DMS79 (cell line): ENCODE data around the gene RPS4Y1.
"Not testable (repeated sequence)": the region's sequence is repeated elsewhere in the genome, so short reads cannot be mapped to it uniquely, and the experiment has no call there.

ENCODE experiments used
- DNase-seq: peaks from one replicate; lab custom pipeline; 2025; lab: John Stamatoyannopoulos, UW

The RPS4Y1 gene

DNA sequence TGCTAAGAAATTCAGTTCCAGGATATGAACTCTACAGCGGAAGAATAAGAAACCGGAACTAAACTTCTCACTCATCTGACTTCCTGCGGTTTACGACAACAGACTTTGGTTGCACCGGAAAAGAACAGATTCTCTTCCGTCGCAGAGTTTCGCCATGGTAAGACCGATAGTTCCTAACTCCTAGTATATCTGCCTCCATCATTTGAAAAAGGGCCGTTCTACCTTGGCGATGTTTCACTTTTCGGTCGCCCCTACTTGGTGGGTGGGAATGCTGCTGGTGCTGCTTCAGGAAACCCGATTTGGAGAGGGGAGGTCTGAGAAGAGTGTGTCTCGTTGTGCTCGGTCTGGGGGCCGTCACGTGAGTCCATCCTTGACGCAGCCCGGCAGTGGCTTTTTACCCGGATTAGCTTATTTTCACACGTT lies at the start of gene RPS4Y1:
RPS4Y1 (plus strand) TSS at position 132 of the 423 bp plus-strand sequence; CDS start at position 155, 23 bp downstream.
- peak; percentile 14 for DNase-seq

DNA sequence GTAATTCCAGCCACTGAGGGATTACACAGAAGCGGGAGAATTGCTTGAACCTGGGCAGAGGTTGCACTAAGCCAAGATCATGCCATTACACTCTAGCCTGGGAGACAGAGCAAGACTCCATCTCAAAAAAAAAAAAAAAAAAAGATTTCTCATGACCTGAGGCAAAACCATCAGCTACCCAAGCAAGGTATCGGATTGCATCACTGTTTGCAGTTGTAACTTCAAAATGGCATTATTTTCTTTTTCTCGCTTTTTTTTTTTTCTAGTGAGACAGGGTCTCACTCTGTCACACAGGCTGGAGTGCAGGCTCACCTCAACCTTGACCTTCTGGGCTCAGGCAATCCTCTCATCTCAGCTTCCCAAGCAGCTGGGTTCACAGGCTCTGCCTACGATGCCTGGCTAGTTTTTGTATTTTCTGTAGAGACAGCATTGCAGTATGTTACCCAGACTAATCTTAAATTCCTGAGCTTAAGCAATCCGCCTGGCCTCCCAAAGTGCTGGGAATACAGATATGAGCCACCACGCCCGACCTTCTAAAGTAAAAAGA lies 44.4 kb upstream of the RPS4Y1 start:
- no peak for DNase-seq

- no peak for DNase-seq
Observed at GRCh38 chrY:2797991-2798390, 43.4 kb upstream of the RPS4Y1 start.

GRCh38 chrY:2800246-2800645 lies 41.2 kb upstream of the RPS4Y1 start:
- DNase-seq = no peak

- not testable (repeated sequence) for DNase-seq
Observed at GRCh38 chrY:2817146-2817896, 24.1 kb upstream of the RPS4Y1 start.

DNA sequence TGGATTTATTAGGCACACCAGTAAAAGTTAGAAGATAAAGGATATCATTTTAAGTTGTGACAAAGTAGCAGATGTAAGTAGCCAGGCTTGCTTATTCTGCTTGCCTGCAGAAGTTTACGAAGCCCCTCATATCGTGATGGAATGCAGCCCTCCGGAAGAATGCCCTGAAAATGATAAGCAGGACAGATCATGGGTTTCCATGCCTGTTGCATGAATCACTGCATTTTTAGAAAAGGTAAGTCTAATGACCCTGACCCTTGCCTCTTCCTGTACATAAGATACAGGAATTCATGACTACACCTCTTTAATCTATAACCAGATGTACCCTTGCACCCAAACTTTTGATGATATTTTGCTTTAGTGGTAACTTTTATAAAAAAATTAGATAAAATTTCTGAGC lies 16.9 kb upstream of the RPS4Y1 start:
- no peak for DNase-seq

DNA sequence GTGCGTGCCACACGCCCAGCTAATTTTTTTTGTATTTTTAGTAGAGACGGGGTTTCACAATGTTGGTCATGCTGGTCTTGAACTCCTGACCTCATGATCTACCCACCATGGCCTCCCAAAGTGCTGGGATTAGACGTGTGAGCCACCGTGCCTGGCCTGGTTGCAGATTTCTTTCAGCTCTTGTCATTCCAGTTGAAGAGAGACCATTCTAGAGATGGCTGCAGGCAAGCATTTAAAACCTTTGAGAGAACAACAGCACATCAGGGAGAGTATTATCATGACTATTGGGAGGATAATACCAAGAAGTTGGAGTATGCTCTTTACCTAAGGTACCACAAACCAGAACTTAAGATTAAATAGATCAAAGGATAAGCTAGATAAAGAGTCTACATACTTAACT lies 12.9 kb upstream of the RPS4Y1 start:
- DNase-seq = no peak

GRCh38 chrY:2835230-2835629 lies 6.2 kb upstream of the RPS4Y1 start:
- no peak for DNase-seq

DNA sequence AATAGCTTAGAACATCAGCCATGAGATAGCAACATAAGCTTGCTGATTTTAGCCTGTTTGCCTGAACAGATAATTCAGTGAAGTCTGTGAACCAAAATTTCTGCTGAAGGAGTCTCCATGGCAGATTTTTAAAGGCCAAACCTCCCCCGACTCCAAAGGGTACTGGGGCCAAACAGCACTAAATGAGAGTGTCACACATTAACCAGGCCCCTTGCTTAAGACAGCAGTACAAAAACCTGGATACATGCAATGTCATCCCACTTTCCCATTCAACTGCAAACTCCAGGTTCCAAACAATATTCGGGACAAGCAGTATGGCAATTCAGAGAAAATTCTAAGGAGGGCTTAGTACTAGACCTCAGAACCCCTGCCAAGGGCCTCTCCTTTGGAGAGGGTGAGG lies 4.3 kb upstream of the RPS4Y1 start:
- no peak for DNase-seq

- DNase-seq = no peak
Observed at GRCh38 chrY:2837932-2838331, 3.5 kb upstream of the RPS4Y1 start.

GRCh38 chrY:2846791-2847190 lies 5.4 kb downstream of the RPS4Y1 start:
- no peak for DNase-seq

GRCh38 chrY:2848384-2848783 lies 7.0 kb downstream of the RPS4Y1 start:
- DNase-seq = no peak

DNA sequence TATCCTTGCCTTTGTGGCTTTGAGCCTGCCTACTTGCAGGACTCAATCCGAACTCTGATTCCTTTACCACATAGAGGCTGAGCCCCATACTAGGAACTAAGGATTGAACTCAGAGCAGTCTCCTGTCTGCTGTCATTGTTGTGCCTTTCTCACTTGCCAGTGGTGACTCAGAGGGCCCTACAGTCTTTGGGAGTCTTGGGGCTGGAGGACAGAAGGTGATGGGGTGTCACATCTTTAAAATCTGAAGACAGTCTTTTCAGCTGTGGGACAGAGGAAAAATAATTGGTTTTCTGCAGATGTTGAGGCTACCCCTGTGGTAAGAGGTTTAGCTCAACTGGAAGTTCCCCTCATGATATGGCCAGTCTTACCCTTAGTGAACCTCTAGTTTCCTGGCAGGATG lies 8.0 kb downstream of the RPS4Y1 start:
- no peak for DNase-seq

- DNase-seq = no peak
Observed at GRCh38 chrY:2854145-2854774, 12.9 kb downstream of the RPS4Y1 start.

- DNase-seq = no peak
Observed at GRCh38 chrY:2857068-2857467, 15.7 kb downstream of the RPS4Y1 start.

GRCh38 chrY:2857686-2858085 lies 16.3 kb downstream of the RPS4Y1 start:
- no peak for DNase-seq

DNA sequence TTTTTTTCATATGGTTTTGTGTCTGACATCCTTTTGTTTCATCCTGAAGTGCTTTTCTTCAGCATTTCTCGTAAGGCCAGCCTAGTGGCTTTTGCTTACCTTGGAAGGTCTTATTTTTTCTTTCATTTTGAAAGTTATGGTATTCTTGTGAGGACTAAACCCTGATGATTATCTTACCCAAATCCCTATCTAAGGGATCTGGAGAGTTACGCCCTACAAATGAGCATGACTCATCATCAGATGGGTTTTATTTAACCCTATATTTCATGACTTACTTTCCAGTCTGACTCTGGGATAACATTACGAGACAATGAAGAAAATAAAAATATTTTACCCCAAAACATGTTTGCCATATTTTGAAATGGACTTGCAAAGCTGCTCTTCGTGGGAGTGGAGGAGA lies 18.4 kb downstream of the RPS4Y1 start:
- DNase-seq = no peak

DNA sequence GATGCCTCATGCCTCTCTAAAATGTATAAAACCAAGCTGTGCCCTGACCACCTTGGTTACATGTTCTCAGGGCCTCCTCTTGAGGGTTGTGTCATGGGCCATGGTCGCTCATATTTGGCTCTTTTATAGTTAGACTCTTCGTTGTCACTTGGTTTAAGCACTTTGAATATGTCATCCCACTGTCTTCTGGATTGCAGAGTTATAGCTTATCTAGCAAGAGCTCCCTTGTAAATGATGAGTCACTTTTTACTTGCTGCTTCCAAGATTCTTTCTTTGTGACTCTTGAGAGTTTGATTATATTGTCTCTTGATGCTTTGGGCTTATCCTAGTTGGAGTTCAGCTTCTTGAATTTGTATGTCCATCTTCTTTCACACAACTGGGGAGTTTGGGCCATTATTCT lies 19.1 kb downstream of the RPS4Y1 start:
- no peak for DNase-seq

- no peak for DNase-seq
Observed at GRCh38 chrY:2866581-2866980, 25.2 kb downstream of the RPS4Y1 start.

DNA sequence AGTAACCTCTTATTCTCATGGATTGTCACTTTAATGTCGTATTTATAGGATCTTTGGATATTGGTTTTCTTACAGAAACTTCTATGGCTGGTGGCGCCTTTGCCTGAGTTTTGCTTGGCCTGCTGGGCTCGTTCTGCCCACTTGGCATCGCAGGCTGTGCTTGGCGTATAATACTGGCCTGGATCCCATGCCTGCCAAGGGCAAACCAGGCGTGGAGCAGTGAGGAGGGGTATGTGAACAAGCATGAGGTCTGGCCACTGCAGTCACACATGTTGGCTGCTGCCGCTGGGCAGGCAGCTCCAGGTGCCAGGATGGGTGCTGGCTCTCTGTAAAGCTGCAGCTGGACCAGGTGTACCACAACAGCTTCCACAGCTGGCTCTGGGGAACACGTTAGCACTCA lies 26.1 kb downstream of the RPS4Y1 start:
- no peak for DNase-seq

- DNase-seq = no peak
Observed at GRCh38 chrY:2868035-2868607, 26.7 kb downstream of the RPS4Y1 start.

DNA sequence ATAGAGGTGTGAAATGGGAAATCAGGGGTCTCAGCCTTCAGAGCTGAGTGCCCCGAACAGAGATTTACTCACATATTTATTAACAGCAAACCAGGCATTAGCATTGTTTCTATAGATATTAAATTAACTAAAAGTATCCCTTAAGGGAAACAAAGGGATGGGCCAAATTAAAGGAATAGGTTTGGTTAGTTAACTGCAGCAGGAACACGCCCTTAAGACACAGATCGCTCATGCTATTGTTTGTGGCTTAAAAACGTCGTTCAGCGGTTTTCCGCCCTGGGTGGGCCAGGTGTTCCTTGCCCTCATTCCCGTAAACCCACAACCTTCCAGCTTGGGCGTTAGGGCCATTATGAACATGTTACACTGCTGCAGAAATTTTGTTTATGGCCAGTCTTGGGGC lies 30.8 kb downstream of the RPS4Y1 start:
- not testable (repeated sequence) for DNase-seq

DNA sequence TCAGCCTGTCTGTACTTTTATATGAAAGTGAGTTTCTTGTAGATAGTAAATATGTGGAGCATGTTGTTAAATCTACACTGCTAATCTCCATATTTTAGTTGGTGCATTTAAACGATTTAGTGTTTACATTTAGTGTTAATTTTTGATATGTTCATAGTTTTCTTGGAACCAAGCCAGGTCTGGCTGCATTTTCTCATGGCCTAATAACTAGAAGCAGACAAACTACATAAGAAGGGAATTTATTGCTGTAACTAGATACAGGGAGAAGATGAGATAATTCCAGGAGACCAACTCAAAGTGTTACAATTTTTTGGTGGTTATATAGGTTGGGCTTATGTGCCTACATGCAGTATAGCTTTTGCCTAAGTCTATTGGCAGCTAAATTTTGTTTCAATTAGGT lies 32.8 kb downstream of the RPS4Y1 start:
- no peak for DNase-seq
